HG03060 (cell line): ENCODE data around the gene GEMIN7.

Source experiments
- ATAC-seq: cut with Tn5 transposase; IDR thresholded peaks from one replicate; pipeline ENCODE4 v1.9.1; 2021; ENCODE audit warnings: low read depth, moderate number of reproducible peaks; ENCODE audit not compliant: unreplicated experiment

GEMIN7 gene

DNA sequence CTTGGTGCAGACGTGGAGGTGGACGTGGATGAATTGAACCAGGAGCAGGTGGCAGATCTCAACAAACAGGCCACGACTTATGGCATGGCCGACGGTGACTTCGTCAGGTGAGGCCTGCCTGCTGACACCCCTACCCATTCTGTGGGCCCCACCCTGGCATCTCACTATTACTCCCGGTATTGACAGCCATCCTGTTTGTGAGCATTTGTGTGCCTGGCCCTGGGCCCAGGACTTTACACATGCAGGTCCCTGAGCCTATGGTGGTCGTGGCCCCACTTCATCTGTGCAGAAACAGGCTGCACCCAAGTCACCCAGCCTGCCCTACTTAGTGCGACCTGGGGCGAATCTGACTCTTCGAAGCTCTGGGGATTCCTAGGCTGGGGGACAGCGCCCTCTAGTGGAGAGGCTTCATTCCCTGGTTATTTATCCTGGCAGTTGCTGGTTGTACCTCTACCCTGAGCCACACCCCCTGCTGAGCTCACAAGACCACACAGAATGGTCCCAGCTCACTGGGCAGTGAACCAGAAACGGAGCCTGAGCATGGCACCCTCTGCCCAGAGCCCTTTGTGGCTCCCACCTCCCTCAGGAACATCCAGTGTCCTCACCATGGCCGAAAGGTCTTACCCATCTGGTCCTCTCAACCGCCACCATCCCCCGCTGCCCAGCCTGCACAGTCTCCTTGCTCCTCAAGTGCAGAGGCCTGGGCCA is 19.6 kb upstream of the GEMIN7 start:
- ATAC-seq, result no peak

DNA sequence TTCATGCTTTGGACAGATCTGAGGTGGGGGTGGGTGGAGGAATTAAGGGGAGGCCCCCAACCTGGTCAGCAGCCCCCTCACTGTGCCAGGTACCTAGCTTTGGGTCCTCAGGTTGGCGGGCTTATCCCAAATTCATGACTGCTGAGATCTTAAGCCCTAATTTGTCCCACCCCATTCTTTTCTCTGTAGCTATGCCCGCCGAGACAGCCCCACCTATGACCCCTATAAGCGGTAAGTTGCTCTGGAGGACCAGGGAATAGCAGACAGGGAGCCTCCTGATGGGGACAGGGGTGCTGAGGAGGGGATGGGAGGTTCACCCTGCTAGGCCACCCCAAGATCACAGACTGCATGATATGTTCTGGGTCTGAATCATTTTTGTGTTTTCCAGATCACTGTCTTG is 17.1 kb upstream of the GEMIN7 start:
- ATAC-seq, result no peak

DNA sequence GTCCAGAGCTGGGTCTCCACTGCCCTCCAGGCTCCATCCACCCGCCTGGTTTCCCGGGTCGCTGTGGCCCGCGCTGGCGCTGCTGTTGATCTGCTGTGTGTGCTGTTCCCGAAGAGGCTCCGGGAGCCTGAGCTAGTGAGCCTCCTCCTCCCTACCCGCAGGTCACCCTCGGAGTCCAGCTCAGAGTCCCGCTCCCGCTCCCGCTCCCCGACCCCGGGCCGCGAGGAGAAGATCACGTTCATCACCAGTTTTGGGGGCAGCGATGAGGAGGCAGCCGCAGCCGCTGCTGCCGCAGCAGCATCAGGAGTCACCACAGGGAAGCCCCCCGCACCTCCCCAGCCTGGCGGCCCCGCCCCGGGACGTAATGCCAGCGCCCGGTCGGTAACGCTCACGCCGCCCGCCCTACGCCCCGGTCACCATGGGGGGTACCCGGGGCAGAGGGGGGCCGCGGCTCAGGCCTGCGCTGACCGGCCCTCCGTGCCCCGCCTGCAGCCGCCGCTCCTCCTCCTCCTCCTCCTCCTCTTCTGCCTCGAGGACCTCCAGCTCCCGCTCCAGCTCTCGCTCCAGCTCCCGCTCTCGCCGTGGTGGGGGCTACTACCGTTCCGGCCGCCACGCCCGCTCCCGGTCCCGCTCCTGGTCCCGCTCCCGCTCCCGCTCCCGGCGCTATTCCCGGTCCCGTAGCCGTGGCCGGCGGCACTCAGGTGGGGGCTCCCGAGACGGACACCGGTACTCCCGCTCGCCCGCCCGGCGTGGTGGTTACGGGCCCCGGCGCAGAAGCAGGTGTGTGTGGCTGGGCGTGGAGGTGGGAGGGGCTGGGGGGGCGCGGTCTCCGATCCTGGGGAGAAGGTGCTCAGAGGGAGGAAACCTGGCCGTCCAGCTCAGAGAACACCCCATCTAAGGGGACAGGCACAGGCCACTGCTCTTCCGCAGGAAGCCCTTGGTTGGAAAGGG is 14.9 kb upstream of the GEMIN7 start:
- no peak for ATAC-seq

DNA sequence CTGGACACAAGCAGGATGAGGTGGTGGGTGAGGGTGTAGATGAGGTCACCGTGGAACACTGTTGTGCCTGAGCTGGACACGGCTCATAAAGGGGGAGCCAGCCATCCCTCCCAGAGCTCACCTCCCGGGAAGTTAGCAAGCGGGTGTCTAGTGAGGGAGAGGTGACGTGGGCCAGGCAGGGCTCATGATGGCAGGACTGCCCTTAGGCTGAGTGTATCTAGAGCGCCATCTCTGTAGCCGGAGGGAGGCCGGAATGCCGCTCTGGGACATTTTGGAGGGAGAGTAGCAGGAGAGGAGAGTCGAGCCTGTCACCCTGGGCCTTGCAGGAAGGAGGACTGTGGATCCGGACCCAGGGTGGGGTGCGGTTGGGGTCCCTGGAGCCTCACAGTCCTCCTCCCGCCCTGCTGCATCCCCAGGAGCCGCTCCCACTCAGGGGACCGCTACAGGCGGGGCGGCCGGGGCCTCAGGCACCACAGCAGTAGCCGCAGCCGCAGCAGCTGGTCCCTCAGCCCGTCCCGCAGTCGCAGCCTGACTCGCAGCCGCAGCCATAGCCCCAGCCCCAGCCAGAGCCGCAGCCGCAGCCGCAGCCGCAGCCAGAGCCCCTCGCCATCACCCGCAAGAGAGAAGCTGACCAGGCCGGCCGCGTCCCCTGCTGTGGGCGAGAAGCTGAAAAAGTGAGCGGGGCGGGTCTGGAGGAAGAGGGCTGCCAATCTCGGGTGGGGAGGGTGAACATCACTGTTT is 12.0 kb upstream of the GEMIN7 start:
- ATAC-seq, result no peak

DNA sequence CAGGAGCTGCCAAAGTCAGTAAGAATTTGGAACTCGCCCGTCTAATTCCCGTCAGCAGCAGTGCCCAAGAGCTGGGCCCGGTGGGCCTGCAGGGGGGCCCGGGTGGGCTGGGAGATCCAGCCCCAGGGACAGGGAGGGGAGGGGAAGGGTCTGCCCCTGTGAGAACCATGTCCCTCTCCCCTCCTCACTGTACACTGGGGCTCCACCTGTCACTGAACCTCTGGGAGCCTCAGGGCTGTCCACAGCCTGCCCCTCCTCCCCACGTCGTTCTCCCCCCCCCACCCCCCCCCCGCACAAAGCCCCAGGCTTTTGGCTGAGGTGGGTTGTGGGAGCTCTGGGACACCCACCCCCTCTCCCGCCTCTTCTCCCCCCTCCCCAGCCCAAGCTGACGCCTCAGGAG is 11.0 kb upstream of the GEMIN7 start:
- no peak for ATAC-seq

DNA sequence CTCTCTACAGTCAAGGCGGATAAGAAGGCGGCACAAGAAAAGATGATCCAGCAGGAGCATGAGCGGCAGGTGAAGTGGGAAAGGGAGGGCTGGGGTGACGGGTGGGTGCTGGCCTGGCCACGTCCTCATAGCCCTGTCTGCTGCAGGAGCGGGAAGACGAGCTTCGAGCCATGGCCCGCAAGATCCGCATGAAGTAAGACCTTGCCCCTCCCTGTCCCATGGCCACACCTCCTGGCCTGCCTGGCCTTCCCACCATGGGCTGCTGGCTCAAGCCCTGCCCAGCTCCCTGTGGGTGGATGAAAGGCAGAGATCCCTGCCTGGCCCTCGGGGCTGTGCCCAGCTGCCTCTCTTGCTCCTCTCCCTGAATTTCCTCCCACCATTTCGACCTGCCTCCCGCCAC is 10.0 kb upstream of the GEMIN7 start:
- ATAC-seq, result no peak

DNA sequence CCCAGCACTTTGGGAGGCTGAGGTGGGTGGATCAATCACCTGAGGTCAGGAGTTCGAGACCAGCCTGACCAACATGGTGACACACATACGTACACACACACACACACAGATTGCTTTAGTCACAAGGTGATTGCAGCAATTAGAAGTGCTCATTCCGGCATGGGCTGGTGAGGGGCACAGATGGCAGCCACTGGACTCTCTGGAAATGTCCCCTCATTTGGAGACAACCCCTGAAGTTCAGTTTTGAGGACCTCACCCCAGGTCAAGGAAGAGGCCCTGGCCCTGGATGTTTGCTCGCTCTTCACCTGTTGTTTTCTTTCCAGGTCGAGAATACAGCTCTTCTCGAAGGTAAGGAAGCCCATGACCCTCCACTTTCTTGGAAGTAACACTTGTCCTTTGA is 8.8 kb upstream of the GEMIN7 start:
- ATAC-seq, result no peak

DNA sequence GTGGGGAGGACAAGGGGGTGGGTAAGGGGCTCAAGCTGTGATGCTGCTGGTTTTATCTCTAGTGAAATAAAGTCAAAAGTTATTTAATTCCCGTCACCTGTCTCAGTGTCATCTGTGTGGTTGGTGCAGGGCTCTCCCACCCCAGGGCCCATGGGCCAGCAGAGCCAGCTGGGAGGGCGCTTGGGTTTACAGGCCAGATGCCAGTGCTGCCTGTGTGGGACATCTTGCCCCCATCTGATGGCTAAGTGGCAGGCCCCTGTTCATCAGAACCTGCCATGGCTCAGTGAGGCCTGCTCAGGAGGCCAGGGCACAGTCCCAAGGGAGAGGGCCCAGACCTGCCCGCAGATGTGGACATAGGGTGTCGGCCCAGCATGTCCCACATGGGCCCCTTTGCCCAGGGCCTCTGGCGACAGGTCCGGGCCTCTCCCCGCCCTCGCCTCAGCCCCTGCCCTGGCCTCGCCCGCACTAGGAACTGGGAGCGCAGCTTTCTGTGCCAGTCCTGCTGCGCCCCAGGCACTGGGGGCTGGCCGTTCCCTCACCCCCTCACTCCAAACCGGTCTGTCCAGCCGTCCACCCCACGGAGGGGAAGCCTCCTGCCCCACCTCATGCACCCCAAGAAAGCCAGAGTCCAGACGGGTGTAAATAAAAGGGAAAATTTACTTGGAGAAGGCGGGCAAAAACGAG is 8.1 kb upstream of the GEMIN7 start:
- no peak for ATAC-seq

DNA sequence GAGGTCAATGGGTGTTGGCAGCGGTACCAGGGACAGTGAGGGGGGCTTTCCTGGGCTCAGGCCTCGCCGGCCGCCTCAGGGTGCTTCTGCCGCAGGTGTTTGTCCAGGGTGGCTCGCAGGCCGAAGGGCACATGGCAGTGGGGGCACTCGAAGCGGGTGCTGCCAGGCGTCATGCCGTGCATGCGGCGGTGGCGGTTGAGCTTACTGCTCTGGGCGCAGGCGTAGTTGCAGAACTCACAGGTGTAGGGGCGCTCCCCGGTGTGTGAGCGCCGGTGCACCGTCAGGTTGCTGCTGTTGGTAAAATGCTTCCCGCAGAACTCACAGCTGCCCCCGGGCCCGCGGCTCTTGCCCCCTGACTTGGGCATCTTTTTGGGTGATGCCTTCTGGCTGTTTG is 7.5 kb upstream of the GEMIN7 start:
- no peak for ATAC-seq

DNA sequence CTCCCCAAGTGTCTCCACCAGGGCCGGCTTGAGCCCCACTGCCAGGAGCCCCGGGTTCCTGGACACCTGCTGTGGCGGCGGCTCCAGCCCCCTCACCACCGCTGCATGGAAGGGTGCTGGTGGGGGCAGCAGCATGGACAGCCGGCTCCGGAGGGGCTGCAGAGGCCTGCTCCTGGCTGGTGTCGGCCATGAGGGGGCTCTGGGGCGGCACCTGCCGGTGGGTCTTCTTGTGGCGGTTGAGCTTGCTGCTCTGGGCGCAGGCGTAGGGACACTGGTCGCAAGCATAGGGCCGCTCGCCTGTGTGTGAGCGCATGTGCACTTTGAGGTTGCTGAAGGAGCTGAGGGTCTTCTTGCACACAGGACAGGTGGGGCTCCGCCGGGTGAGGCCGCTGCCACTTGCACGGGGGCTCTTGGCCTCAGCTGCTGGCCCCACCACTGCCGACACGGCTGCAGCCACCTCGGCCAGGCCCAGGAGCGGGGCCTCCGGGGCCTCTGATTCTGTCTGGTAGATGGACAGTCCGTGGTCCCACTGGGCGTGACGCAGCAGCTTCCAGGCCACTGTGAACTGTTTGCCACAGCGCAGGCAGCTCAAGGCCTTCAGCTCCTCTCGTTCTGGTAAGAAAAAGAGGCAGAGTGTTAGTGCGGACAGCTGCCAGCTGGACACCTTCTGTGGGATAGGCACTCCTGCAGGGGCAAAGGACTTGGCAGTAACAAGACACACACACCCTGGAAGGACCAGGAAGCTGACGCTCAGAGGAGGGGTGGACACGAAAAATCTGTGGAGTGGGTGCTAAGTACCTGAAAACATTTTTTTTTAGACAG is 6.9 kb upstream of the GEMIN7 start:
- no peak for ATAC-seq

DNA sequence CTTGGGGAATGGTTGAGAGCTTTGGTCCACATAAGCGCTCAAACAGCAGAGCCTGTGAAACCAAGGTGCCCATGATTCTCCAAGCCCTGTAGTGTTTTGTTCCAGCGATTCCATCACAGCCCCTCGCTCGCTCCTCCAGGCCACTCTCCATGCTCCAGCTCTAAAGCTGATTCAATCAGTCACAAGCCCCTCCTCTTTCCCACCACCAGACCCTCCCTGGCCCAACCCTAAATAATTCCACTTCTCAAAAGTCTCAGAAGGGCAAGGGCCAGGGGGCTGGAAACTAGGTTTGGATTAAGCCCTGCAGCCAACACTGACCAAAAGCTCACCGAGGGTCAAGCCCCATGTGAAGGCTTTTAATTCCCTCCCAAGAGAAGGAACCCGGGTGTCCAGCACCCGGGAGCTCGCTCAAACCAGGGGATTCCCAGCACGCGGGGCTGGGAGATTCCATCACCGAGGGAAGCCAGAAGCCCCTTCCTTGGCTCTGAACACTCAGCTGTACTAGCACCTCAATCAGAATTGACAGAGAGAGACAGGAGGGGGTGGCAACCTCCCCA is 4.2 kb upstream of the GEMIN7 start:
- no peak for ATAC-seq

DNA sequence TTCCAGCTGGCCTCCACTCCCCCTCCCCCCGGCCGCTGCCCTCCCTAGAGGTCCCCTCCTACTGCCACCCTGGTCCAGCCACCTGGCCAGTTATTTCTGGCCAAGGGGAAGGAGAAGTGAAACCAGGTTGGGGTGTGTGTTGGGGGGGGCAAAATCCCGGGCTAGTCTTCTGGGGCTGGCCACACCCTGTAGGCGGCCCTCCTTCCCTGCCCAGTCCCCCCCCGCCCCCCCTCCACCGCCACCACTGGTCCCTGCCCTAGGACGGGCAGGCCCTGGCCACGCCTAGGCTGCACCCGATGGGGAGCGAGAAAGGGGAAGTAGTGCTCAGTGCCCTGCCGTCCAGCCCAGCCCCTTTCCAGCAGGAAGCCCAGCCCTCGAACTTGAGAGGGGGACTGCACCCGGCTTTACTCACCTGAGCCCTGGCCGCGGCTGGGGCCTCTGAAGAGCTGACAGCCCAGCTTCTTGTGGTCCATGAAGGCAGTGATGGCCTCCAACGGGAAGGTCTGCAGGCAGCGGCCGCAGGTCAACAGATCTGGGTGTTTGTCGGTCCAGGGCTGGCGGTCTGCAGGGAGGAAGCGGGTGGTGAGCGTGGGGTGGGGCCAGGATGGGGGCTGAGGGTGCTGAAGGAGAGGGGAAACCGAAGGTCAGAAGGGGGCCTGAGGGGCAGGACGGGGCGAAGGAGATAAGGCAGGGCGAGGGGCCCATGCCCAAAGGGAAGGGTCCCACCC is 3.6 kb upstream of the GEMIN7 start:
- ATAC-seq, result peak; percentile 39

DNA sequence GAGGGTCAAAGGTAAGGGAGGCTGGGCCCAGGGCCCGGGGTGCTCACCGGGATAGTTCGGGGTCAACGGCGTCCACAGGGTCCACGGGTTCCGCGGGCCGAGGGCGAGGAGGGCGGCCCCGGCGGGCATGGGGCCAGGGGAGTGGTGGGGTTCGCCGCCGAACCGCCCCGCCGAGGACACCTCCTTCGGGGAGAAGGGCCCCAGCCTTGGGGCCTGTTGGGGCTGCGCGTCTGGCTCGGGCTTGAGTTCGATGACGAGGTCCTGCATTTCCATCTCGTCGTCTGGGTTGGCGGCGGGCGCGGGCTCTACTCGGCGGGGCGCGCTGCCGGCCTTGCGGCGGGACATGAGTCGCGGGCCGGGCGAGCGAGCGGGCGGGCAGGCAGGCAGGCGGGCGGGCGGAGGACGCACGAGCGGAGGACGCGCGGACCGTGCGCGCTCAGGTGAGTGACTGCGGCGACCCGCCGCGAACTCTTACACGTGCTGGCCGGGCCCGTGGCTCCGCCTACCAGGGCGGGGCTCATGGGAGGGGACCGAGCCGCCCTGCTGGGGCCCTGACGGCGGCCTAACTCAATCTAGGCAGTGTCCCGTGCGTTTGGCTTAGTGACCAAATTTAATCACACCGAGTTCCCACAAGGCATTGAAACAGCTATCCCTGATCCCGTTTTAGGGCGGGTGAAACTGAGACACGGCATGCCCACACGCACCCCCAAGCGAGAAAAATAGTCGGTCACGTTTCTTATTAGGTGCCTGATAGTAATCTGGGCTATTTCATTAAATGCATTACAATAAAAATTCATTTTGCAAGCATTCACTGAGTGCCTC is 2.8 kb upstream of the GEMIN7 start, which contains the start of gene ZNF296:
Gene ZNF296, minus strand, starts transcription at position 450 of the 822 bp plus-strand sequence. Its CDS starts 105 bp downstream, at position 345.
- ATAC-seq, result no peak

DNA sequence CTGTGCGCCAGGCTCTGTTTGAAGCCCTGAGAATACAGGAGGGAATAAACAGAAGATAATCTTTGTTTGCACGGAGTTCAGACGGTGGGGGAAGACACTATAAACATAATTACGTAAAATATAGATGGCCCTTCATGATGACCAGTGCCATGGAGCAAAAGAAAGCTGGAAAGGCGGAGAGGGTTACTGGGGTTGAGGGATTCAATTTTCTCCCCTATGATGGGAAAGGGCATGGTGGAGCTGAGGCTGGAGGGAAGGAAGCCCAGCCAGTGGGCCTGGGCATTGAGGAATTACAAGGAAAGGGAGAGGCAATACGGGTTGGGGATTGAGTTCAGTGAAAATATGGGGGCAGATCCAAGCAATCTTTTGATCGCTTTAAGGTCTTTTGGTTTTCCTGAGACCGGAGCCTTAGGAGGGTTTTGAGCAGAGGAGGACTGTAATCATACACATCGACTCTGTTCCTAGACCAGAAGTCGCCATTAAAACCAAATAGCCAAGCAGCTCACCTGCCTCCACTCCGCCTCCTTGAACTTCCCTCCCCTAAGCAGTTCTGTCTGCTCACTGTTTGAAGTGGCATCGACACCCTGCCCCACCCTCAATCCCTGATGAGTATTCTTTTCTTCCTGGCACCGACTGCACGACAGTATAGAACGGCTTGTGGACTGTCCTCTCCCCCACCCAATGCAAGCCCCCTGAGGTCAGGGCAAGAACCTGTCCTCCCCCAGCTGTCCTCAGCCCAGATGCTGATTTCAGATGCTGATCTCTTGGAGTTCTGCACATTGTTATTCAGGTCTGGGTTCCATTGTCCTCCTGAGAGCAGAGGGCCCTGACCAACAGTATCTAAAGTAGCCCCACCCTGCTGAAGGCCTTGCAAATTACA is 2.0 kb upstream of the GEMIN7 start:
- no peak for ATAC-seq

DNA sequence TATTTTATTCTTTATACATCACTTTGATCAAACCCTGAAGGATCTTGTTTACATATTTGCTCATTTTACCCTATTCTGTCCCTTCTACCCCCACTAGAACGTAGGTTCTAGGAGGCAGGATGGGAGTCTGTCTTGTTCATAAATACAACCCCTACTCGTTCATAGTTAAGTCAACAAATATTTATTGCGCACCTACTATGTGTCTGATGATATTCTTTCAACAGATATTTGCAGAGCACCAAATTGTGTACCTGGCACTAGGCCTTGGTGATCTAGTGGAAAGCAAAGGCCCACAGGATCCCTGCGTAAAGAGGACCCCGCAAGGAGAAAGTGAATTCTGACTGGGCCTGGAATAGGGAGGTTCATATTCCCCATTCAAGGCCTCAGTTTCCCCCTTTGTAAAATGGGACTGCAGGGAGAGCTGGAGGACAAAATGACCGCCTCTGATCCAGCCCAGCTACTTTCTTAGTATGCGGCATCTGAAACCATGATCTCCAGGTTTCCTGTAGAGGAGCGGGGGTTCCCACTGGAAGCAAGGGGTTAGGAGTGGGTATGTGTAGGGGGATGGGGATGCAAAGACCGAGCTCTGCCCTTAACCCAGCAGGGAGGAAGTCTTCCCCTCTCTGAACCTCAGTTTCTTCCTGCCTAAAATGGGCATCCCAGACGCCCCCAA is 534 bp upstream of the GEMIN7 start:
- ATAC-seq, result no peak

DNA sequence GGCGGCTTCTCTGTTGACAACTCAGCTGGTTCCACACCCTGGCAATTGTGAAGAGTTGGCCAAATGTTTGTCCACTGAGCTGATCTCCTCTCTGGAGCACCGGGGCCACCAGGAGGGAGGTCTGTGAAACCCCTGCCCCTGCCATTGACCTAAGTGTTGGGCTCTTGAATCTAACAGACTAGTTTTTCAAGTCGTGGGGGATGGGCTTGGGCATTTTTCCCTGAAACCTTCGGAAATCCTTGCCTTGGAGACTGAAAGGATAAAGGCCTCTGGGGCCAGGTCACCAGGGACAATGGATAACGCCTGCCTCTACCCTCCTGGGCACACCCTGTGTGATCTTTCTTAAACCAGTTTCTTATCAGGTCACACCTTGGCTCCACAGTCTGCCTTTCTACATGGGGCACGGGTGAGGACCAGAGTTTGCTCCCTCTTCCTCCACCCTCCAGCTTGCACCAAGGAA is 881 bp downstream of the GEMIN7 start:
- no peak for ATAC-seq
